Astrocyte (in vitro differentiated cells and primary cell): ENCODE measurements around the gene COA5.

ENCODE experiments used
- EZH2 ChIP-seq: IDR thresholded peaks from 2 replicates; pipeline ENCODE4 v1.6.1; 2012; ENCODE audit warnings: mild to moderate bottlenecking, low read length, inconsistent platforms; ENCODE audit not compliant: insufficient read depth
- TF ChIP-seq, protein P1 (sequence below): IDR thresholded peaks from 2 replicates; pipeline ENCODE4 v1.5.1; 2011; ENCODE audit warnings: low read depth, mild to moderate bottlenecking, inconsistent platforms, low read length, moderate library complexity; ENCODE audit not compliant: insufficient read depth

- TF ChIP-seq, protein P1, sequence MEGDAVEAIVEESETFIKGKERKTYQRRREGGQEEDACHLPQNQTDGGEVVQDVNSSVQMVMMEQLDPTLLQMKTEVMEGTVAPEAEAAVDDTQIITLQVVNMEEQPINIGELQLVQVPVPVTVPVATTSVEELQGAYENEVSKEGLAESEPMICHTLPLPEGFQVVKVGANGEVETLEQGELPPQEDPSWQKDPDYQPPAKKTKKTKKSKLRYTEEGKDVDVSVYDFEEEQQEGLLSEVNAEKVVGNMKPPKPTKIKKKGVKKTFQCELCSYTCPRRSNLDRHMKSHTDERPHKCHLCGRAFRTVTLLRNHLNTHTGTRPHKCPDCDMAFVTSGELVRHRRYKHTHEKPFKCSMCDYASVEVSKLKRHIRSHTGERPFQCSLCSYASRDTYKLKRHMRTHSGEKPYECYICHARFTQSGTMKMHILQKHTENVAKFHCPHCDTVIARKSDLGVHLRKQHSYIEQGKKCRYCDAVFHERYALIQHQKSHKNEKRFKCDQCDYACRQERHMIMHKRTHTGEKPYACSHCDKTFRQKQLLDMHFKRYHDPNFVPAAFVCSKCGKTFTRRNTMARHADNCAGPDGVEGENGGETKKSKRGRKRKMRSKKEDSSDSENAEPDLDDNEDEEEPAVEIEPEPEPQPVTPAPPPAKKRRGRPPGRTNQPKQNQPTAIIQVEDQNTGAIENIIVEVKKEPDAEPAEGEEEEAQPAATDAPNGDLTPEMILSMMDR = no peak
- no peak for TF ChIP-seq EZH2
These were observed 34.9 kb downstream of the COA5 start for GRCh38 chr2:98573426-98573825.
